Measurements from ENCODE around the gene CMTM5.

DNA sequence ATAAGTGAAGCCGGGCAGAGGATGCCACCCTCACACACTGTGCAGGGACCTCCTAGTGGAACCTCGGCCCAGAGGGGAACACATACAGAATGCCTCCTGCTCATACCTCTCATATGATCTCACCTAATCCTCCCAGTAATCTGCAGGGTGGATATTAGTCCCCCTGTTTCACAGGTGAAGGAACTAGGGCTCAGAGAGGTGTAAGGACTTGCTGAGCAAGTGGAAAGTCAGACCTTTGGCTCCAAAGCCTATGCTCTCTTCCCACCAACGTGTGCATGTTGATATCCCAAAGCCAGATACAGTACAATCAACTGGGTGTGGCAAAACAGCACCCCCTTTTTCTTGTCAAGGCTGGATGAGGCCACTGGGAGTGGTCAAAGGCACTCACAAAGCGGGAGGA, 27.1 kb downstream of the CMTM5 start:
- no peak for TF ChIP-seq POLR2AphosphoS5 (IDR thresholded peaks at IDR 0.05; ENCODE audit: low read depth, low read length)
- TF ChIP-seq, protein P1, sequence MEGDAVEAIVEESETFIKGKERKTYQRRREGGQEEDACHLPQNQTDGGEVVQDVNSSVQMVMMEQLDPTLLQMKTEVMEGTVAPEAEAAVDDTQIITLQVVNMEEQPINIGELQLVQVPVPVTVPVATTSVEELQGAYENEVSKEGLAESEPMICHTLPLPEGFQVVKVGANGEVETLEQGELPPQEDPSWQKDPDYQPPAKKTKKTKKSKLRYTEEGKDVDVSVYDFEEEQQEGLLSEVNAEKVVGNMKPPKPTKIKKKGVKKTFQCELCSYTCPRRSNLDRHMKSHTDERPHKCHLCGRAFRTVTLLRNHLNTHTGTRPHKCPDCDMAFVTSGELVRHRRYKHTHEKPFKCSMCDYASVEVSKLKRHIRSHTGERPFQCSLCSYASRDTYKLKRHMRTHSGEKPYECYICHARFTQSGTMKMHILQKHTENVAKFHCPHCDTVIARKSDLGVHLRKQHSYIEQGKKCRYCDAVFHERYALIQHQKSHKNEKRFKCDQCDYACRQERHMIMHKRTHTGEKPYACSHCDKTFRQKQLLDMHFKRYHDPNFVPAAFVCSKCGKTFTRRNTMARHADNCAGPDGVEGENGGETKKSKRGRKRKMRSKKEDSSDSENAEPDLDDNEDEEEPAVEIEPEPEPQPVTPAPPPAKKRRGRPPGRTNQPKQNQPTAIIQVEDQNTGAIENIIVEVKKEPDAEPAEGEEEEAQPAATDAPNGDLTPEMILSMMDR (IDR thresholded peaks at IDR 0.05 in 2 of 3, conservative IDR thresholded peaks at IDR 0.05 in 1 of 3; ENCODE audit: borderline replicate concordance in 1 of 3, insufficient read depth in 1 of 3, low read depth in 2 of 3, low read length in 2 of 3) = no peak
- TF ChIP-seq SIN3A (IDR thresholded peaks at IDR 0.05; ENCODE audit: low read depth) = no peak
- TF ChIP-seq EZH2 (IDR thresholded peaks at IDR 0.05) = no peak
- no peak for TF ChIP-seq ELF1 (IDR thresholded peaks at IDR 0.05; ENCODE audit: borderline replicate concordance, low read depth)
- no peak for TF ChIP-seq EZH2phosphoT487 (IDR thresholded peaks at IDR 0.05; ENCODE audit: borderline replicate concordance)
- TF ChIP-seq POLR2A (IDR thresholded peaks at IDR 0.05; ENCODE audit: borderline replicate concordance, extremely low read depth, insufficient read depth, insufficient read length) = no peak
- no peak for TF ChIP-seq MAX (IDR thresholded peaks at IDR 0.05)

Data from HCT116 (cell line).